GM20000 (cell line): ENCODE measurements around the gene PLA2G3.

ENCODE experiments used
- DNase-seq: peaks from one replicate; pipeline ENCODE4 v3.0.0; 2012; ENCODE audit warnings: low spot score
- CTCF ChIP-seq: IDR thresholded peaks from 2 replicates; pipeline ENCODE4 v1.5.1; 2012; ENCODE audit warnings: mild to moderate bottlenecking, control low read depth; ENCODE audit errors: extremely low read depth, missing control alignments

Gene PLA2G3

GRCh38 chr22:31160328-31160978 is 20.1 kb upstream of the PLA2G3 start:
- TF ChIP-seq CTCF: no peak
- no peak for DNase-seq

GRCh38 chr22:31155422-31155821 is 15.1 kb upstream of the PLA2G3 start:
- TF ChIP-seq CTCF: no peak
- no peak for DNase-seq

- DNase-seq: no peak
- TF ChIP-seq CTCF: no peak
Observed at GRCh38 chr22:31154975-31155374, 14.7 kb upstream of the PLA2G3 start.

GRCh38 chr22:31153357-31153756 is 13.0 kb upstream of the PLA2G3 start:
- no peak for TF ChIP-seq CTCF
- DNase-seq: no peak

GRCh38 chr22:31151872-31152271 is 11.6 kb upstream of the PLA2G3 start:
- DNase-seq: no peak
- no peak for TF ChIP-seq CTCF

- no peak for DNase-seq
- no peak for TF ChIP-seq CTCF
Observed at GRCh38 chr22:31150615-31151014, 10.3 kb upstream of the PLA2G3 start.

- DNase-seq: peak; percentile 71
Observed at GRCh38 chr22:31148953-31149627, 8.8 kb upstream of the PLA2G3 start.

More at GRCh38 chr22:31148953-31149627, 8.8 kb upstream of the PLA2G3 start:
- TF ChIP-seq CTCF: peak; percentile 75
